ENCODE results near the gene DUSP28.

The DUSP28 gene

GRCh38 chr2:240598311-240598911, 38.3 kb downstream of the DUSP28 start:
- no peak for DNase-seq (ENCODE audit: low read depth in 3 of 3)

- no peak for DNase-seq (ENCODE audit: low read depth in 3 of 3)
These were observed 39.0 kb downstream of the DUSP28 start for GRCh38 chr2:240599141-240599583.

GRCh38 chr2:240600451-240600961, 40.3 kb downstream of the DUSP28 start:
- no peak for DNase-seq (ENCODE audit: low read depth in 3 of 3)

GRCh38 chr2:240601061-240601830, 41.1 kb downstream of the DUSP28 start:
- no peak for DNase-seq (ENCODE audit: low read depth in 3 of 3)

GRCh38 chr2:240601831-240602160, 41.6 kb downstream of the DUSP28 start:
- DNase-seq (ENCODE audit: low read depth in 3 of 3): no peak

GRCh38 chr2:240602266-240603050, 42.3 kb downstream of the DUSP28 start:
- no peak for DNase-seq (ENCODE audit: low read depth in 3 of 3)

GRCh38 chr2:240603081-240603835, 43.1 kb downstream of the DUSP28 start:
- no peak for DNase-seq (ENCODE audit: low read depth in 3 of 3)

GRCh38 chr2:240603846-240604245, 43.7 kb downstream of the DUSP28 start:
- no peak for DNase-seq (ENCODE audit: low read depth in 3 of 3)

GRCh38 chr2:240604291-240604938, 44.3 kb downstream of the DUSP28 start:
- DNase-seq (ENCODE audit: low read depth in 3 of 3): no peak

GRCh38 chr2:240604939-240605716, 45.0 kb downstream of the DUSP28 start:
- no peak for DNase-seq (ENCODE audit: low read depth in 3 of 3)

- no peak for DNase-seq (ENCODE audit: low read depth in 3 of 3)
These were observed 45.9 kb downstream of the DUSP28 start for GRCh38 chr2:240605867-240606743.

- DNase-seq (ENCODE audit: low read depth in 3 of 3): no peak
These were observed 51.5 kb downstream of the DUSP28 start for GRCh38 chr2:240611601-240612210.
